Activated CD8-positive, alpha-beta T cell treated with anti-CD3 and anti-CD28 coated beads for 36 hours (primary cell): ENCODE measurements around the gene VANGL2. TPM values are rescaled to one million over a fixed set of nuclear protein-coding genes. Genes with fewer than 3 reads are reported as not detected.

Source experiments
- ATAC-seq: fragments of 200-7000 bp; cut with Tn5 transposase; one replicate; pipeline ENCODE4 v1.10.0; 2021; ENCODE audit warnings: mild to moderate bottlenecking, moderate library complexity
- CTCF ChIA-PET: fragments of 350-600 bp; sonication (Branson Sonifier 250); formaldehyde crosslinking; loops from one replicate; lab custom pipeline; 2021; ENCODE audit warnings: antibody characterized with exemption; lab: Charles Lee
- POLR2A ChIA-PET: fragments of 350-600 bp; sonication (Branson Sonifier 250); formaldehyde crosslinking; loops from one replicate; lab custom pipeline; 2021; ENCODE audit warnings: antibody characterized with exemption; lab: Charles Lee
- DNase-seq: peaks from one replicate; pipeline ENCODE4 v3.0.0-alpha.2; 2020
- H3K27ac Mint-ChIP-seq: one replicate; pipeline ENCODE4 v1.8.0; 2021; ENCODE audit warnings: mild to moderate bottlenecking, mixed read lengths
- H3K27me3 Mint-ChIP-seq: one replicate; pipeline ENCODE4 v1.8.0; 2021; ENCODE audit warnings: mixed read lengths
- H3K36me3 Mint-ChIP-seq: one replicate; pipeline ENCODE4 v1.8.0; 2021; ENCODE audit warnings: low read depth, mixed read lengths
- H3K4me1 Mint-ChIP-seq: one replicate; pipeline ENCODE4 v1.8.0; 2021; ENCODE audit warnings: low read depth, mixed read lengths
- H3K4me3 Mint-ChIP-seq: one replicate; pipeline ENCODE4 v1.8.0; 2021; ENCODE audit warnings: mild to moderate bottlenecking, moderate library complexity, mixed read lengths
- H3K9me3 Mint-ChIP-seq: one replicate; pipeline ENCODE4 v1.8.0; 2021; ENCODE audit warnings: mixed read lengths
- CTCF ChIP-seq: fragments of 200-600 bp; IDR thresholded peaks from one replicate; pipeline ENCODE4 v1.8.0; 2022; ENCODE audit warnings: antibody characterized with exemption, mild to moderate bottlenecking
- intact Hi-C: fragments of 100-400 bp; cut with micrococcal nuclease; formaldehyde crosslinking; loops from one replicate; pipeline ENCODE4 v1.10.0; 2022
- total RNA-seq, 2 experiments: library from RNA; stranded (reverse); gene quantifications; one replicate each; pipeline ENCODE4 v1.2.3, GENCODE V29; 2021

Gene VANGL2
- total RNA-seq, 2 experiments from 2014 or later = 0.16 to 0.40 TPM

- no peak overlapping the region for H3K4me3 Mint-ChIP-seq
- peaks cover 42% of the 10 kb centered on the region for H3K36me3 Mint-ChIP-seq
- CTCF ChIA-PET = interaction anchor here (1.0 to 7.5 kb wide), 3 partner anchors 18 to 165 kb away, joined by 3 to 87 read pairs (median 4); no protein-coding TSS in a partner anchor
- TF ChIP-seq CTCF = no peak
- no peaks in the 10 kb centered on the region for H3K4me1 Mint-ChIP-seq
- POLR2A ChIA-PET = interaction anchor here (0.7 to 1.3 kb wide), 4 partner anchors 11 to 145 kb away, joined by 3 read pairs; no protein-coding TSS in a partner anchor
- intact Hi-C loops = no loop called here
- DNase-seq (no peak), ATAC-seq (no peak)
- H3K9me3 Mint-ChIP-seq = no peaks in the 10 kb centered on the region
- H3K27me3 Mint-ChIP-seq = no peaks in the 10 kb centered on the region
- H3K27ac Mint-ChIP-seq = no peak overlapping the region
Observed at GRCh38 chr1:160357286-160358002, 42.9 kb upstream of the VANGL2 start.

GRCh38 chr1:160358073-160358472 is 42.3 kb upstream of the VANGL2 start:
- Mint-ChIP-seq H3K4me1 (no peaks in the 10 kb centered on the region), H3K27me3 (no peaks in the 10 kb centered on the region), H3K36me3 (peaks cover 37% of the 10 kb centered on the region), H3K27ac (no peak overlapping the region), H3K4me3 (no peak overlapping the region), H3K9me3 (no peaks in the 10 kb centered on the region)
- TF ChIP-seq CTCF = no peak
- DNase-seq = no peak
- ChIA-PET CTCF (interaction anchor here (1.5 kb wide), 1 partner anchor 19 kb away, joined by 5 read pairs; no protein-coding TSS in a partner anchor), POLR2A (interaction anchor here (0.6 to 1.3 kb wide), 3 partner anchors 13 to 259 kb away, joined by 3 read pairs; no protein-coding TSS in a partner anchor)
- no peak for ATAC-seq
- intact Hi-C loops = no loop called here

GRCh38 chr1:160359559-160360226 is 40.7 kb upstream of the VANGL2 start:
- Mint-ChIP-seq H3K27me3 (no peaks in the 10 kb centered on the region), H3K4me3 (no peak overlapping the region), H3K27ac (no peak overlapping the region), H3K9me3 (no peaks in the 10 kb centered on the region), H3K4me1 (no peaks in the 10 kb centered on the region), H3K36me3 (peaks cover 26% of the 10 kb centered on the region)
- intact Hi-C loops = no loop called here
- TF ChIP-seq CTCF = no peak
- ChIA-PET POLR2A (interaction anchor here (0.9 kb wide), 1 partner anchor 8 kb away, joined by 3 read pairs; no protein-coding TSS in a partner anchor), CTCF (interaction anchor here (1.5 to 8.6 kb wide), 2 partner anchors 17 to 18 kb away, joined by 5 to 41 read pairs; no protein-coding TSS in a partner anchor)
- no peak for ATAC-seq
- no peak for DNase-seq

- CTCF ChIA-PET = interaction anchor here (8.6 kb wide), 1 partner anchor 17 kb away, joined by 41 read pairs; no protein-coding TSS in a partner anchor
- Mint-ChIP-seq H3K4me3 (no peak overlapping the region), H3K4me1 (no peaks in the 10 kb centered on the region), H3K9me3 (no peaks in the 10 kb centered on the region), H3K27me3 (no peaks in the 10 kb centered on the region), H3K36me3 (peaks cover 24% of the 10 kb centered on the region), H3K27ac (no peak overlapping the region)
- POLR2A ChIA-PET = interaction anchor here (0.9 kb wide), 1 partner anchor 9 kb away, joined by 3 read pairs; no protein-coding TSS in a partner anchor
- TF ChIP-seq CTCF = no peak
- intact Hi-C loops = no loop called here
- DNase-seq (no peak), ATAC-seq (no peak)
Observed at GRCh38 chr1:160360227-160360695, 40.1 kb upstream of the VANGL2 start.
